Osteoblast (primary cell): Measurements from ENCODE around the gene SIAH2. TPM values are rescaled to one million over a fixed set of nuclear protein-coding genes. Genes with fewer than 3 reads are reported as not detected.

Experiments
- DNase-seq: peaks from one replicate; pipeline ENCODE4 v3.0.0; 2011; ENCODE audit warnings: low spot score, mixed read lengths; ENCODE audit not compliant: insufficient read length; ENCODE audit errors: missing footprints
- H2AFZ ChIP-seq: 2 replicates; pipeline ENCODE4 v1.6.0; 2011; ENCODE audit warnings: mild to moderate bottlenecking, low read length
- H3K27ac ChIP-seq: 2 replicates; pipeline ENCODE4 v1.5.1; 2011; ENCODE audit warnings: mild to moderate bottlenecking, low read depth, low read length, moderate library complexity
- H3K27me3 ChIP-seq: 2 replicates; pipeline ENCODE4 v1.6.0; 2012; ENCODE audit warnings: mild to moderate bottlenecking, control low read depth, inconsistent platforms, low read length, moderate library complexity; ENCODE audit not compliant: insufficient read depth
- H3K36me3 ChIP-seq: 2 replicates; pipeline ENCODE4 v1.5.1; 2011; ENCODE audit warnings: mild to moderate bottlenecking, low read length, control low read depth, moderate library complexity; ENCODE audit not compliant: insufficient read depth
- H3K4me1 ChIP-seq: 2 replicates; pipeline ENCODE4 v1.5.1; 2011; ENCODE audit warnings: mild to moderate bottlenecking, low read length, control low read depth, moderate library complexity; ENCODE audit not compliant: insufficient read depth
- H3K4me2 ChIP-seq: 2 replicates; pipeline ENCODE4 v1.6.0; 2011; ENCODE audit warnings: mild to moderate bottlenecking, low read length; ENCODE audit not compliant: insufficient read depth
- H3K4me3 ChIP-seq: fragments of 200-600 bp; sonication (generic); 3 replicates; pipeline ENCODE4 v1.5.1; 2012; ENCODE audit warnings: mild to moderate bottlenecking, low read length, inconsistent platforms; ENCODE audit not compliant: insufficient read depth
- H3K79me2 ChIP-seq: 2 replicates; pipeline ENCODE4 v1.6.0; 2012; ENCODE audit warnings: mild to moderate bottlenecking, low read length, control low read depth, inconsistent platforms; ENCODE audit not compliant: insufficient read depth
- H3K9me3 ChIP-seq: 2 replicates; pipeline ENCODE4 v1.5.1; 2011; ENCODE audit warnings: low read depth, low read length, control low read depth
- H4K20me1 ChIP-seq: 2 replicates; pipeline ENCODE4 v1.6.0; 2012; ENCODE audit warnings: mild to moderate bottlenecking, low read length, control low read depth; ENCODE audit not compliant: insufficient read depth
- total RNA-seq: library from RNA; depleted of rRNA; stranded (reverse); fragments of >200 nt; gene quantifications from 2 replicates; pipeline ENCODE4 v1.2.3, GENCODE V29; 2012
- TF ChIP-seq, protein P1 (sequence below): IDR thresholded peaks from 2 replicates; pipeline ENCODE4 v1.5.1; 2011; ENCODE audit warnings: mild to moderate bottlenecking, low read depth, low read length, moderate library complexity; ENCODE audit errors: extremely low read depth

Gene SIAH2
- total RNA-seq, 1 donor = 36.2 TPM

DNA sequence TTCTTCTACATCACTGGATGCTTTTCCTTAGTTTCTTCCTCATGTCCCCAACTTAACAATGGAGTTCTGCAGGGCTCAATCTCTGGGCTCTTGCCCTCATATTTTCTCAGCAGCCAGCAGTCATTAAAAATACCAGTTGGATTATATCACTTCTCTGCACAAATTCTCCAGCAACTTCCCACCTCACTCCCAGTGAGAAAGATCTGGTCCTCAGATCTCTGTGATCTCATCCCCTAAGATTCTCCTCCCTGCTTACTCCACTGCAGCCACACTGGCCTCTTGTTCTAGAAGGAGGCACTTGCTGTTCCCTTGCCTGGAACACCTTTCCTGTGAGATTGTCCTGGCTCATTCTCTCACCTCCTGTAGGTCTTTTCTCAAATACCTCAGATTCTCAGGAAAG, 65.3 kb downstream of the SIAH2 start:
- Histone ChIP-seq H3K4me2 (no peak overlapping the region), H3K27ac (no peak overlapping the region), H3K79me2 (no peaks in the 10 kb centered on the region), H3K9me3 (no peaks in the 10 kb centered on the region), H3K4me1 (peaks cover 3% of the 10 kb centered on the region), H3K27me3 (no peaks in the 10 kb centered on the region), H3K4me3 (no peak overlapping the region), H3K36me3 (no peaks in the 10 kb centered on the region), H2AFZ (peak overlapping the region; percentile 32), H4K20me1 (no peaks in the 10 kb centered on the region)
- DNase-seq = peak; percentile 52
- TF ChIP-seq, protein P1, sequence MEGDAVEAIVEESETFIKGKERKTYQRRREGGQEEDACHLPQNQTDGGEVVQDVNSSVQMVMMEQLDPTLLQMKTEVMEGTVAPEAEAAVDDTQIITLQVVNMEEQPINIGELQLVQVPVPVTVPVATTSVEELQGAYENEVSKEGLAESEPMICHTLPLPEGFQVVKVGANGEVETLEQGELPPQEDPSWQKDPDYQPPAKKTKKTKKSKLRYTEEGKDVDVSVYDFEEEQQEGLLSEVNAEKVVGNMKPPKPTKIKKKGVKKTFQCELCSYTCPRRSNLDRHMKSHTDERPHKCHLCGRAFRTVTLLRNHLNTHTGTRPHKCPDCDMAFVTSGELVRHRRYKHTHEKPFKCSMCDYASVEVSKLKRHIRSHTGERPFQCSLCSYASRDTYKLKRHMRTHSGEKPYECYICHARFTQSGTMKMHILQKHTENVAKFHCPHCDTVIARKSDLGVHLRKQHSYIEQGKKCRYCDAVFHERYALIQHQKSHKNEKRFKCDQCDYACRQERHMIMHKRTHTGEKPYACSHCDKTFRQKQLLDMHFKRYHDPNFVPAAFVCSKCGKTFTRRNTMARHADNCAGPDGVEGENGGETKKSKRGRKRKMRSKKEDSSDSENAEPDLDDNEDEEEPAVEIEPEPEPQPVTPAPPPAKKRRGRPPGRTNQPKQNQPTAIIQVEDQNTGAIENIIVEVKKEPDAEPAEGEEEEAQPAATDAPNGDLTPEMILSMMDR = no peak

DNA sequence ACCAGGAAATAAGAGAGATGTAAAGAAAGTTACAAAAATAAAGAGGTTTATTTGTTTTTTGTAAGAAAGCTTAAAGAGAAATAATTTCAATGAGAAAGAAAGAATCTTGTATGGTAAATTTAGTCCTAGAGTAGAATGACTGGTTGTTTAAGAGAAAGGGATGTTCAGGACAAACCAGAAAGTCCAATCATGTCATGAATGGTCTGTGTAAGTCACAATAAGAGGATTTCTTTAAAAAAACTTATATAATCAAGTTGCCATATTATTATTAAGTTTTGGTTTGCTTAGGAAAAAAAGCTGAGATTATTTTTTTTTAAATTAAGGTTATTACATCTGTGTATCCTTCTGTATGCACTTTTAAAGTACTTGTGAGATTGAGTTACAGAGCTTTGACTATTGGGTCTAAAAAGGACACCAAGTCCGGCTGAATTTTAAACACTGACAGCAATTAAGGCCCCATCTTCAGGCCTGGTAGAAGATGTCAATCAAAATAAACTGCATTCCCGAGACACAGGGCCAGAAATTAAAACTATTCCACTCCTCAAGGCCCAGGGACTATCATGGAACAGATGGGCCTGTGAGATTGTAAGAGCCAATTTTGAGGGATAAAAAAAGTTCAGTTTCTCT, 71.4 kb downstream of the SIAH2 start:
- H3K4me2 ChIP-seq = no peak overlapping the region
- no peak overlapping the region for H3K27ac ChIP-seq
- H3K4me1 ChIP-seq = no peaks in the 10 kb centered on the region
- H3K36me3 ChIP-seq = no peaks in the 10 kb centered on the region
- no peaks in the 10 kb centered on the region for H4K20me1 ChIP-seq
- no peak overlapping the region for H2AFZ ChIP-seq
- H3K27me3 ChIP-seq = peaks cover 4% of the 10 kb centered on the region
- no peak for DNase-seq
- no peaks in the 10 kb centered on the region for H3K79me2 ChIP-seq
- no peaks in the 10 kb centered on the region for H3K9me3 ChIP-seq
- no peak overlapping the region for H3K4me3 ChIP-seq
- TF ChIP-seq, protein P1 = no peak

Other genes starting within 250 kb of the SIAH2 start
- 97.5 and 124 TPM in 2 replicates for gene SERP1, start 216.7 kb downstream of the SIAH2 start, total RNA-seq
- gene EIF2A, start 216.4 kb downstream of the SIAH2 start, total RNA-seq = 230 and 238 TPM in 2 replicates
- gene SELENOT, start 159.8 kb downstream of the SIAH2 start, total RNA-seq = 87.9 and 94.3 TPM in 2 replicates
- gene ERICH6, start 59.2 kb downstream of the SIAH2 start, total RNA-seq = under 0.01 and 0.29 TPM in 2 replicates
- gene MINDY4B, start 142.3 kb upstream of the SIAH2 start, total RNA-seq = not detected in 2 replicates
- gene CLRN1, start 209.6 kb upstream of the SIAH2 start, total RNA-seq = not detected in 2 replicates